Activated CD4-positive, alpha-beta memory T cell treated with anti-CD3 and anti-CD28 coated beads, Interleukin-2, amount 10 ng/mL, durations not matched to agents 7 days and 5 days (primary cell): ENCODE results near the gene CEP112. TPM values are rescaled to one million over a fixed set of nuclear protein-coding genes. Genes with fewer than 3 reads are reported as not detected.

Source experiments
- CTCF ChIA-PET: fragments of 350-600 bp; sonication (Branson Sonifier 250); formaldehyde crosslinking; loops from one replicate; lab custom pipeline; 2021; ENCODE audit warnings: antibody characterized with exemption, inconsistent platforms; lab: Charles Lee
- POLR2A ChIA-PET: fragments of 350-600 bp; sonication (Branson Sonifier 250); formaldehyde crosslinking; loops from one replicate; lab custom pipeline; 2021; ENCODE audit warnings: antibody characterized with exemption; lab: Charles Lee
- DNase-seq: peaks from one replicate; pipeline ENCODE4 v3.0.0-alpha.2; 2020
- H3K27ac Mint-ChIP-seq: one replicate; pipeline ENCODE4 v1.8.0; 2021; ENCODE audit warnings: mild to moderate bottlenecking, mixed read lengths
- H3K27me3 Mint-ChIP-seq: one replicate; pipeline ENCODE4 v1.8.0; 2021; ENCODE audit warnings: mixed read lengths
- H3K36me3 Mint-ChIP-seq: one replicate; pipeline ENCODE4 v1.8.0; 2021; ENCODE audit warnings: low read depth, mixed read lengths
- H3K4me1 Mint-ChIP-seq: one replicate; pipeline ENCODE4 v1.8.0; 2021; ENCODE audit warnings: mixed read lengths
- H3K4me3 Mint-ChIP-seq: one replicate; pipeline ENCODE4 v1.8.0; 2021; ENCODE audit warnings: mild to moderate bottlenecking, mixed read lengths
- H3K9me3 Mint-ChIP-seq: one replicate; pipeline ENCODE4 v1.8.0; 2021; ENCODE audit warnings: mixed read lengths
- total RNA-seq, 2 experiments: library from RNA; stranded (reverse); gene quantifications; one replicate each; pipeline ENCODE4 v1.2.3, GENCODE V29; 2021

Gene CEP112
- total RNA-seq, 2 experiments from 2014 or later: 4.5 to 4.6 TPM

GRCh38 chr17:65913326-65913850, 278.5 kb downstream of the CEP112 start:
- peaks cover 15% of the 10 kb centered on the region for H3K4me1 Mint-ChIP-seq
- peaks cover 50% of the 10 kb centered on the region for H3K9me3 Mint-ChIP-seq
- ChIA-PET CTCF (no interaction called here), POLR2A (no interaction called here)
- H3K4me3 Mint-ChIP-seq: no peak overlapping the region
- H3K36me3 Mint-ChIP-seq: peaks cover 25% of the 10 kb centered on the region
- no peak for DNase-seq
- no peak overlapping the region for H3K27ac Mint-ChIP-seq
- no peaks in the 10 kb centered on the region for H3K27me3 Mint-ChIP-seq

- H3K4me1 Mint-ChIP-seq: peaks cover 14% of the 10 kb centered on the region
- ChIA-PET POLR2A (no interaction called here), CTCF (no interaction called here)
- H3K9me3 Mint-ChIP-seq: peaks cover 49% of the 10 kb centered on the region
- peaks cover 24% of the 10 kb centered on the region for H3K36me3 Mint-ChIP-seq
- H3K27me3 Mint-ChIP-seq: no peaks in the 10 kb centered on the region
- H3K27ac Mint-ChIP-seq: no peak overlapping the region
- DNase-seq: no peak
- H3K4me3 Mint-ChIP-seq: no peak overlapping the region
Measured at GRCh38 chr17:65910836-65911235, 281.1 kb downstream of the CEP112 start.

- POLR2A ChIA-PET: no interaction called here
- H3K36me3 Mint-ChIP-seq: no peaks in the 10 kb centered on the region
- H3K4me1 Mint-ChIP-seq: no peaks in the 10 kb centered on the region
- no peak for DNase-seq
- H3K4me3 Mint-ChIP-seq: no peak overlapping the region
- no peaks in the 10 kb centered on the region for H3K9me3 Mint-ChIP-seq
- no peaks in the 10 kb centered on the region for H3K27me3 Mint-ChIP-seq
- no peak overlapping the region for H3K27ac Mint-ChIP-seq
- CTCF ChIA-PET: no interaction called here
Measured at GRCh38 chr17:65902831-65903522, 289.0 kb downstream of the CEP112 start.

GRCh38 chr17:65902155-65902554, 289.8 kb downstream of the CEP112 start:
- ChIA-PET CTCF (no interaction called here), POLR2A (no interaction called here)
- Mint-ChIP-seq H3K9me3 (no peaks in the 10 kb centered on the region), H3K36me3 (no peaks in the 10 kb centered on the region), H3K27ac (no peak overlapping the region), H3K4me1 (no peaks in the 10 kb centered on the region), H3K4me3 (no peak overlapping the region), H3K27me3 (no peaks in the 10 kb centered on the region)
- DNase-seq: no peak

GRCh38 chr17:65901394-65901793, 290.5 kb downstream of the CEP112 start:
- no peaks in the 10 kb centered on the region for H3K4me1 Mint-ChIP-seq
- CTCF ChIA-PET: no interaction called here
- POLR2A ChIA-PET: no interaction called here
- no peak for DNase-seq
- no peaks in the 10 kb centered on the region for H3K9me3 Mint-ChIP-seq
- H3K27me3 Mint-ChIP-seq: no peaks in the 10 kb centered on the region
- H3K4me3 Mint-ChIP-seq: no peak overlapping the region
- H3K36me3 Mint-ChIP-seq: no peaks in the 10 kb centered on the region
- no peak overlapping the region for H3K27ac Mint-ChIP-seq

GRCh38 chr17:65900216-65900615, 291.7 kb downstream of the CEP112 start:
- Mint-ChIP-seq H3K4me3 (no peak overlapping the region), H3K27ac (no peak overlapping the region), H3K9me3 (no peaks in the 10 kb centered on the region), H3K36me3 (no peaks in the 10 kb centered on the region), H3K4me1 (no peaks in the 10 kb centered on the region), H3K27me3 (no peaks in the 10 kb centered on the region)
- ChIA-PET POLR2A (no interaction called here), CTCF (no interaction called here)
- DNase-seq: no peak

GRCh38 chr17:65898651-65899050, 293.3 kb downstream of the CEP112 start:
- POLR2A ChIA-PET: no interaction called here
- no peaks in the 10 kb centered on the region for H3K4me1 Mint-ChIP-seq
- H3K4me3 Mint-ChIP-seq: no peak overlapping the region
- H3K27ac Mint-ChIP-seq: no peak overlapping the region
- DNase-seq: no peak
- no peaks in the 10 kb centered on the region for H3K36me3 Mint-ChIP-seq
- no peaks in the 10 kb centered on the region for H3K27me3 Mint-ChIP-seq
- no peaks in the 10 kb centered on the region for H3K9me3 Mint-ChIP-seq
- CTCF ChIA-PET: no interaction called here

GRCh38 chr17:65896889-65897288, 295.0 kb downstream of the CEP112 start:
- Mint-ChIP-seq H3K9me3 (no peaks in the 10 kb centered on the region), H3K27me3 (no peaks in the 10 kb centered on the region), H3K27ac (no peak overlapping the region), H3K36me3 (no peaks in the 10 kb centered on the region), H3K4me3 (no peak overlapping the region), H3K4me1 (no peaks in the 10 kb centered on the region)
- DNase-seq: no peak
- ChIA-PET POLR2A (no interaction called here), CTCF (no interaction called here)

- DNase-seq: no peak
- H3K27me3 Mint-ChIP-seq: no peaks in the 10 kb centered on the region
- CTCF ChIA-PET: no interaction called here
- no peak overlapping the region for H3K4me3 Mint-ChIP-seq
- H3K27ac Mint-ChIP-seq: no peak overlapping the region
- POLR2A ChIA-PET: no interaction called here
- H3K36me3 Mint-ChIP-seq: no peaks in the 10 kb centered on the region
- H3K4me1 Mint-ChIP-seq: no peaks in the 10 kb centered on the region
- no peaks in the 10 kb centered on the region for H3K9me3 Mint-ChIP-seq
Measured at GRCh38 chr17:65895969-65896368, 296.0 kb downstream of the CEP112 start.

GRCh38 chr17:65893692-65894279, 298.1 kb downstream of the CEP112 start:
- Mint-ChIP-seq H3K27ac (no peak overlapping the region), H3K9me3 (no peaks in the 10 kb centered on the region), H3K27me3 (no peaks in the 10 kb centered on the region), H3K4me1 (no peaks in the 10 kb centered on the region), H3K4me3 (no peak overlapping the region), H3K36me3 (no peaks in the 10 kb centered on the region)
- ChIA-PET CTCF (no interaction called here), POLR2A (no interaction called here)
- no peak for DNase-seq

- Mint-ChIP-seq H3K27me3 (no peaks in the 10 kb centered on the region), H3K27ac (no peak overlapping the region), H3K9me3 (no peaks in the 10 kb centered on the region), H3K36me3 (no peaks in the 10 kb centered on the region), H3K4me1 (no peaks in the 10 kb centered on the region), H3K4me3 (no peak overlapping the region)
- DNase-seq: no peak
- CTCF ChIA-PET: no interaction called here
- POLR2A ChIA-PET: no interaction called here
Measured at GRCh38 chr17:65892912-65893377, 299.0 kb downstream of the CEP112 start.

- no peak overlapping the region for H3K27ac Mint-ChIP-seq
- no peaks in the 10 kb centered on the region for H3K36me3 Mint-ChIP-seq
- H3K27me3 Mint-ChIP-seq: no peaks in the 10 kb centered on the region
- CTCF ChIA-PET: no interaction called here
- DNase-seq: no peak
- no peaks in the 10 kb centered on the region for H3K9me3 Mint-ChIP-seq
- no peaks in the 10 kb centered on the region for H3K4me1 Mint-ChIP-seq
- POLR2A ChIA-PET: no interaction called here
- no peak overlapping the region for H3K4me3 Mint-ChIP-seq
Measured at GRCh38 chr17:65891231-65891735, 300.6 kb downstream of the CEP112 start.

- Mint-ChIP-seq H3K4me1 (no peaks in the 10 kb centered on the region), H3K36me3 (no peaks in the 10 kb centered on the region), H3K27ac (no peak overlapping the region), H3K27me3 (no peaks in the 10 kb centered on the region), H3K9me3 (no peaks in the 10 kb centered on the region), H3K4me3 (no peak overlapping the region)
- POLR2A ChIA-PET: no interaction called here
- no peak for DNase-seq
- CTCF ChIA-PET: no interaction called here
Measured at GRCh38 chr17:65888649-65889048, 303.3 kb downstream of the CEP112 start.
